Stromal cell of bone marrow (primary cell): ENCODE results near the gene SEL1L3.

Experiments
- DNase-seq: peaks from one replicate; pipeline ENCODE4 v3.0.0-alpha.2; 2012; ENCODE audit warnings: low read depth

Gene SEL1L3

DNA sequence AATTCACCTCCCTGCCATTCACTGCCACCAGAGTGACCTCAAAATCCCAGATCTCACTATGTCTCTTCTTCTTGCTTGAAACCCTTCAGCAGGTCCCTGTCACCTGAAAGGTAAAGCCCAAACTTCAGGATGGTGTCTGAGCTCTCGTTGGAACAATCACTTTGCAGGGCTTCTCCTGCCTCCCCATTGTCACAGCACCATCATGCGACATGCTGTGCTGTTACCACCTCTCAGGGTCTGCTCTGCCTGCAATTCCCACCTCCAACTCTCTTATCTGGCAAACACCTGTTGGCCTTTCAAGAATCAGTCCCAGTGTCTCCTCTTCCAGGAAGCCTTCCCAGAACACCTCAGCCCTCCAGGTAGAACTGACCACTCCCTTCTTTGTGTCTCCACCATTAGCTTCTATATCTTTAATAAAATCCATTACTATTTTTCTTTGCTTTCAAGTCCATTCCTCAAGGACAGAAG is 46.2 kb downstream of the SEL1L3 start:
- no peak for DNase-seq

DNA sequence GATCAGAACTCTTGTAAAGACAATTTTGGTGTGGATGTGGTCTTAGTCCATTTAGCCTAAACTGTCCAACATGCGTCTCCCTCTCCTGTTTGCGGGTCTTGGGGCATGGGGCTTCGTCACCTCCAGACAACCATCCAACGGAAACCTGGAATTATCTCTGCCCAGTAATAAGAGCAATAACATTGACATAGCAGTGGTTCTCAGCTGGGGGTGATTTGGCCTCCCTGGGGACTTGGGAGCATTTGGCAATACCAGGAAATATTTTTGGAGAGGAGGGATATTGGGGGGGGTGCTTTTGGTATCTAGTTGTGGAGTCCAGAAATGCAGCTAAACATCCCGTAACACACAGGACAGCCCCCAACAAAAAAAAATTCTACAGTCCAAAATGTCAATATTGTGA is 47.2 kb downstream of the SEL1L3 start:
- no peak for DNase-seq

DNA sequence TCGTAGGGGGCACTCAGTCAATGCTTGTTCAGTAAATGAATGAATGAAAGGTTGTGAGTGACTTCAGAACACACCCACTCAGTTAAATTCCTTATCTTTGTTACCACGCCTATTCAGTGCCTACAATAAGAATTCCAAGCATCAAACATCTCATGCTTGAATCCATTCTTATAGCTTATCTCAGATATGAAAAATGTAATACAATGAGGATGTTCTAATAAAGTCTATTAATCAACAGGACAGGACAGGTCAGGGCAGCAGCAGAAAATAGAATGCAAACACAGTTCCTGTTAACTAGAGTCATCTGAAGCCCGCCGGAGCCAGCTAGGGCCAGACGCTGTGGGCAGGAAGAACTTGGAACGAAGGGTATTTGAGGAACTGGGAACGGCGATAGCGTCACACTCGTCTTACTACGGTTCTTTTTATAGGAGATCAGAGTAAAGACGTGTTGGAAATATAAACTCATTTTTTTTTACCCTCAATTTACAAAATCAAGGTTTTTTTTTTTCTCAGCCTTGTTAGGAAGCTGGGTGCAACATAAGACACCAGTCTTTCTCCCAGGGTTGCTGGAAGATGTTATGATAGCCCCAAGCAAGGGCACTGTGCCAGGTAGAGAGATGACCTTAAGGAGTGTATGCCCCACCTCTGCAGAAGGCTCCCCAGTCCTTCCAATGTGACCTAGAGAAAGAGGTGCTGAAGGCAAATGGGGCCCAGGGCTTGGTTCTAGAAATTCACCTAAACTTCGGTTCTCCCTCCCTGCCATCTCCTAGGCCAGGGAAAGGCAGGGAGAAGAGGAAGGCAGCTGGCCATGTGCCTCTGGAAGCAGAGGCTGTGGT is 48.3 kb downstream of the SEL1L3 start:
- DNase-seq, result no peak

DNA sequence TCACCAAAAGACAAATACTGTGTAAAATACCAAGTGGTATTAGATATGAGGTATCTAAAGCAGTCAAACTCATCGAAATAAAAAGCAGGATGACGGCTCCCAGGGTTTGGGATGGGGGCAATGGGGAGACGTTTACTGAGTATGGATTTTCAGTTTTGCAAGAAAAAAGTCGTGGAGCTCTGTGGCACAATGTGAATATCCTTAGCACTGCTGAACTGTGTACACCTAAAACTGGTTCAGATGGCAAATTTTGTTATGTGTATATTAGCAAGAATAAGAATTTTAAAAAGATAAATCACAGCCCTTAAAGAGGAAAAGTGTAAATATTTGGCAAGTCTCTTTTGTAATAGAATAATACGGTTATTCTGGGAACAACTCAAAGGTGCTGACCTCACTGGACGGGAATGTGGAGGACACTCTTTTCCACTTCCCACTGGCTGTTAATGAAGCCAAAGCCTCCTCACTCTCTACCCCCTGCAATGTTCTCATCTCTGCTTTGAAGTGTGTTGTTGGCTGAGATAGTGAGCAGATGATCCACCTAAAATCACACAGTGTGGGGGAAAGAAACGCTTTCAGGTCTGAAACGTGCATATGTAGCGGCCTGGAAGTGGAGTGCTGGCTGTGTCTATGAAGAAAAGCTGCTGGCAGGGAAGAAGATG is 49.2 kb downstream of the SEL1L3 start:
- DNase-seq, result no peak

DNA sequence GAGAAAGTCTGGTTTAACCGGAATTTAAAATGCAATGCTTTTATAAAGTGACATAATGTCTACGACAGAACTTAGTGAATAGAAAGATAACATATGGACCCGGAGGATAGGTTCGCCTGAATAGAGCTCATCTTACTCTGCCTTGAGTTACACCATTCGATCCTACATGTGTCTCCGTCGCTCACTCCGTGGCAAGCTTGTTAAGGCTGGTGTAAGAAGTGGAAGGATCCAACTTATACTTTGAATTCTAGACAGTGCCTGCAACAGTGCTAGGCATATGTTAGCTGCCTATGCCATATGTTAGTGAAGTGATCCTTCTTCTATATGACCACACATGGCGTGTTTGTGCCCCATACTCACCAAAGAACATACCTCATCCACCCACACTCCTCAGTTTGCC is 50.9 kb downstream of the SEL1L3 start:
- no peak for DNase-seq

DNA sequence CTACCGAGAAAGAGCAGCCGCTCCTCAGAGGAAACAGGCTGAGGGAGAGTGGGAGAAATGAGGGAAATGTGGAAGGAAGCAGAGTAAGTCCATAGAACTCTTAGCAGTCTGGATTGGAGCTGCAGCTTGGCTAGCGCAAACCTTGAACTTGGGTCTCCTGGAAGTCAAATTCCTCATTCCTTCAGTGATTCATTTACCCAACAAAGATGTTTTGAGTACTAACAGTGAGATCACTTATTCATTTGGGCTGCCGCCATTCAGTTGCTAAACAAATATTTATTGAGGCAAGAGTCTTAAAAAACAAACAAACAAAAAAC is 51.5 kb downstream of the SEL1L3 start:
- DNase-seq, result no peak

DNA sequence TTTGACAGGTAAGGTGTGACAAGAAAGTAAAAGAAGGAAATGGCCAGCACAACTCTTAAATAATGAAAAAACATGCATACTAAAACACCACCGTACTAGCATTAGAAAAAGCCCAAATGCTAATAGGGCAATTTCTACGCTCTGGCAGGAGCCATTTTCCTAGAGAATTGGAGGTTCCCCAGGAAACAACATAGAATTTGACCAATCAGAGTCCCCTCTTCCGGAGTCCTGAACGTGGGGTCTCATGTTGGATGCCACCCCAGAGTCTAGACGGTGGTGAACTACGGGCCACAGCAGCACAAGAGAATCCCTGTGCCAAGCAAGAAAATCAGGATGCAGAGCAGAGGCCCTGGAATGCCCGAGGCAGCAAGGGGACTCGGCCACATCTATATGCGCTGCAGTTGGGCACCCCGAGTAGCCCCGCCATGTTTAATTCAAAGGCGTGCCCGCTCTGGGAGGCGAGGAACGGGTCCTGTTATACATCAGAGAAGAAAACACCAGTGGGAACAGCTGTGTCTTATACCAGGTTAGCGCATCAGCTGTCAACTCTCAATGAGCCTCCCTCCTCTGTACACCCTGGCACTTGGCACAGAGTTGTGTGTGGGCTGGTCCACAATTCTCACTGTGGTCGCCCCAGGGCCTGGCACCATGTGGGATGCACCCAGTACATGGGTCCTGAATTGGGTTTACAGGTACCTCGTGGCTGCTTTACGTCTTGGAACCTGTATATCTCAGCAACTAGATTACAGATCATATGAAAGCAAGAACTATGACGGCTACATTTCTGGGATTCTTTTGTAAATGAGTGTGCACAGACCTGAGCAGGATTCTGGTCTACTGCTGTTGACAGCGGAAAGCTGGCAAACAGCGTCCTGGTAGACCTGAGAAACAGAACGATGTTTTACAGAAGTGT is 52.1 kb downstream of the SEL1L3 start:
- no peak for DNase-seq

DNA sequence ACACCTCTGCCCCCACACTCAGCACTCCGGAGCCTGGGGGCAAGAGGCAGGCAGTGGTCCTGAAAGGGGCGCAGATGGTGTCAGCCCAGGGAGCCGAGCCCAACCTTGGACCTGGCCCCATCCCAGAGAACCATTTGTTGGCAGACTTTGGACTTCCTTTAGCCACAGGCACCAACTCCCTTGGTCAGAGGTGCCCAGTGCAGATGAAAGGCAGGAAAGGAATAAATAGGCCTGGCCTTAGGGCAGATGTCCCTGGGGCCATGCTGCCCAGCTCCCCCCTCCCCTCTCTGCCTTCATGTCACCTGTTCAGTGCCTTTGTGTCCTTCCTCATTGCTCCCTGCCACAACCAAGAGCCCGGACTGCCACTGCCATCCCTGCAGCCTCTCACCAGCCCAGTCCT is 52.8 kb downstream of the SEL1L3 start:
- DNase-seq, result no peak

DNA sequence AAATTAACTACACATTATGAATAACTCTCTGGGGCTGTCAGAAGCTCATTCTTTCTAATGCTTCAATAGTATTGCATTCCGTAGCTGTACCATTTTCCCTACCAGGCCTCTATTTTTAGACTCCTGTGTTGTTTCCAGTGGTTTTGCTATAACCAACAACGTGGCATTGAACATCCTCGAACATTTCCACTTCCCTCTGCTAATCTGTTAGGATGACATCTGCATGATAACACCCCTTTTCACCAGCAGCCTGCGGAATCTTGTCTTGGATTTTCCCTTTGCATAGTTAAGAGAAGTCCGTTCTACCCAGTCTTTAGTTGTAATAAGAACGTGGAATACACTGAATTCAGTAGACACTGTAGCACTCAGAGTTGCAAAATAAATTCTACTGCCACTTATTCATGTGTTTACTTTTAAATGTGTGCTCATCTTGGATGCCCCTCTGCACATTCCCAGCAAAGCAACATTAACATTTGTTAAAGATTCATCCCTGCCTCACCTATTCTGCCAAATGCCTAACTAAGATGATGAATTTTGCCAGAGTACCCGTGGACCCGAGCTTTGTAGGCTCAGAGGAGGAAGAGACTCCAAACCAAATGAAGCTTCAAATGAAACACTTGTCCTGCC is 55.6 kb downstream of the SEL1L3 start:
- DNase-seq, result no peak

DNA sequence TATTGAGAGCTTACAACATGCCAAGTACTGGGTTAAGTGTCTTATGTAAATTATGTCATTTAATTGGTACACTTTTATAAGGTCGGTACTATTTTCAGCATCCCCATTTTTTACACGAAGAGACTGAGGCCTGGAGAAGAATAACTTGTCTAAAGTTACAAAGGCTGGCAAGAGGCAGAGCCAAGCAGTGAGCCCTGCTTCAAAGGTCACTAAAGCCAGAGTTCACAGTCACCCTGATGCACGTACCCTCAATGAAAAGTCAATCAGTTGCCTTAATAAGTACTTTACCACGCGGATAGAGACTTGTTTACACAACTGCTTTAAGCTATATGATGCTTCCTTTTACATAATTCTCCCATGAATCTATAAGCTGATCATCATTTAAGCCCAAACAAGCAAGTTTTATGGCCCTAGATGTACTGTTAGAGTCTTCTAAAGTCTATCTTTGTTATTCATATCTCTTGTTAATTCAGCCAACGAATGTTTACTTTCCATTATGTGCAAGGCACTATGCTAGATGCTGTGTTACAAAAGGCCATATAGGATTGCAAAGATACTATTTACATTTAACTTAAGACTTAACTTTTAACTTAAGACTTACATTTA is 57.4 kb downstream of the SEL1L3 start:
- DNase-seq, result no peak

DNA sequence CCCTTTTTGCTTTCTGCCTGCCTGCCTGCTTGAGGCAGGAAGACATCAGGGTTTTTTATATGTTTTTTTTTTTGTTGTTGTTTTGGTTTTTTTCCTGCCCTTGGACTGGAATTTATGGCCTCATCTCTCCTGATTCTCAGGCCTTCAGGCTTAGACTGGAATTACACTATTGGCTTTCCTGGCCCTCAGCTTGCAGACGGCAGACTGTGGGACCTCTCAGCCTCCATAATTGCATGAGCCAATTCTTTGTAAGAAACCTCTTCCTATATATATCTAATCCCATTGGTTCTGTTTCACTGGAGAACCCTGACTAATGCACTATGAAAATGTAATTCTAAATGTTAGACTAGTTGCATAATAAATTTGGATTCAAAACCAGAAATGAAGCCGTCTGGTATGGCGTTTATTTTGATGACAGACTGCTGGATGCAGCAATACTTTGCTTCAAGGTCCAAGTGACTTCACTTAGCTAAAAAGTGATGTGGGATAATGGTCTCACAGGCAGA is 59.0 kb downstream of the SEL1L3 start:
- no peak for DNase-seq

DNA sequence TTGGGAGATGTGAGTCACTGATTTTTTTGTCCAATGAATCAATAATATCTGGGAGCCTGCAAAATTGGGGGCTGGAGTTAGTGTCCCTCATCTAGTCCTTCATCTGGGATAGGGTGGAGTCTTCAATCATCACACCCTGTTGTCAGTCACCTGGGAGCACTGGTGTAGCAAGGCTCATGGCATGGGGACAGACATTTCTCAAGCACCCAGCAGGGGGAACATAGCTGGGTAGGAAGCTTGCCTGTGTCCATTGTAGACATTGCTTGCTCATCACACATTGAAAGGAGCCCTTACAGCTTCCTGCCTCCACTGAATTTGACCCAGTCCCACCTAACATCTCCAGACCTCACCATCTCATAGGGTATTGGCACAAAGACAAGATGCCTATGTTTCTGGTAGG is 61.2 kb downstream of the SEL1L3 start:
- DNase-seq, result no peak

DNA sequence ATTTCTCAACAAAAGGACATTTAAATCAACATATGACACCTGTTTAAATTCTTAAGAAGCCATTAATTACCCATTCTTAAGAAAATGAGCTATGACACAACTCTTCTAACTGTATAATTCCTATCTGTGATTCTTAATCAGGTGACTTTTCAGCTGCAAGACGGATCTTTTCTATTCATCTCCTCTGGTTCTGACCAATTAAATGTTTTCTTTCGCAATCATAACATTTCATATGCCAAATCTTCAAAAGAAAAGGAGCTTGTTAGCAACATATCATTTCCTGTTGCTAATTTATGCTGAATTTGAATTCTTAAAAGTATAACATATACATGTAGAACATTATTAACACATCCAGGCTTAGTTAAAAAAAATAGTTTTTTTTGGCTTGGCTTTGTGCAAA is 62.5 kb downstream of the SEL1L3 start:
- no peak for DNase-seq

DNA sequence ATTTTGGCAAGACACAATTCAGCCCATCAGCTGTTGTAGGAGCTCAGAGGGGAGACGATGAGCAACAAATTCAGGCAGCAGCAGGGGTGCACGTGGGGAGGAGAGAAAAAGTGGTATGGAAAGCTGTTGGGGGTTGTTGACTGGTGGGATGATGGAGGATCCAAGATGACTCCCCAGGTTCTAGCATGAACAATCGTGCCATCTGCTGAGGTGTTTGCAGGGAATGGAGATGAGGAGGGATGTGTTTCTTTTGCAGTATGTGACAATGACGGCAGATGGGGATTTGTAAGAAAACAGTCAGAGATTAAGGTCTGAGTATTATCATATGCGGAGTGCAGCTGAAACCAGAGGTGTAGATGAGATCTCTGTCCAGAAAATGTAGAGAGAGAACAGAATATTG is 63.3 kb downstream of the SEL1L3 start:
- DNase-seq, result no peak

DNA sequence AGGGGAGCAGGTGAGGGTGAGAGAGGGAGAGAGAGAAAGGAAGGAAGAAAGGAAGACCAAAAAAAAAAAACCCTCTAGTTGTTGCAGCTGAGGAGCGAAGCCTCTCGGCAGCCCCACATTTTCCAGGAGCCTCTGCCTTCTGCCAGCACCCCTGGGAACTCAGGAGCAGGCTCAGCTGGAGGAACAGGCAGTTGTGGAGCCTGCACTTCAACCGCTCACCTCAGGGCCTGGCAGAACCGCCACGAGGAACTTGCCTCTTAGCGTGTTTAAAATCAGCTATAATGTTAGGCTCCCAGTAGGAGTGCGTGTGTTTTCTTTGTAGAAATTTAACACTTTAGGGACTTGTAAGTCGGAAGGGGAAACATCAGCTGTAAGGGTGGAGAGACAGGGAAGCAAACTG is 65.7 kb downstream of the SEL1L3 start:
- no peak for DNase-seq

DNA sequence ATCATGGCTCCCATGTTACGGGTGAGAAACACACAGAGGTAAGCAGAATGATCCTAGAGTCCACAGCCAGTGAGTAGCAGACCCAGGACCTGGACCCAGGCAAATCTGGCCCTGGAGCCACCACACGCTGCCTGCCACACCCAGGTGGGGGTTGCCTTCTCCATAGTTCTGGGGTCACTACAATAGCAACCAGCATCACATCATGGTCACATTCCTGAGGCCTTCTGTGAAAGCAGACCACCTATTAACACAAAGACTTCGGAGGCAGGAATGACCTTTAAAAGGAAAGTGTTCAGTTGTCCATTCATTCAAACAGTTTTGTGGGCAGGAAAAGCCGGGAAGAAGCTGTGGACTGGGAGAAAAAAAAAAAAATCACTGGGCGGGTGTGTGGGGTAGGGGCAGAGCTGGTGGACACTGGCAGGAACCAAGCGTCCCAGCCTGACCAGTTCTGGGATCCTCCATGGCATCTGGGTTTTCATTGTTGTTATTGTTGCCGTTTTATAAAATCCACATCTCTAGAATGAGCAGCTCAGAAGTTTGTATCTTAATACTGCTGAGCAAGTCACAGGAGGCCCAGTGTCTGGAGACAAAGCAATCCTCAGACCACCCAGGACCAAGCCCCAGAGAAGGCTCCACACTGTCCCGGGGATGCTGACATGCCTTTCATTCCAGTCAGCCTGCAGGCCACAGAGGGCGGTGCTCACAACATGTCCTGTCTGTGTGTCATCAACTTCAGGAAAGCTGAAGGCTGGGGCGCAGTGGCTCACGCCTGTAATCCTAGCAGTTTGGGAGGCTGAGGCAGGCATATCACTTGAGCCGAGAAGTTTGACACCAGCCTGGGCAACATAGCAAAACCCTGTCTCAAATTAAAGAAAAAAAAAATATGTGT is 67.0 kb downstream of the SEL1L3 start:
- DNase-seq, result no peak

DNA sequence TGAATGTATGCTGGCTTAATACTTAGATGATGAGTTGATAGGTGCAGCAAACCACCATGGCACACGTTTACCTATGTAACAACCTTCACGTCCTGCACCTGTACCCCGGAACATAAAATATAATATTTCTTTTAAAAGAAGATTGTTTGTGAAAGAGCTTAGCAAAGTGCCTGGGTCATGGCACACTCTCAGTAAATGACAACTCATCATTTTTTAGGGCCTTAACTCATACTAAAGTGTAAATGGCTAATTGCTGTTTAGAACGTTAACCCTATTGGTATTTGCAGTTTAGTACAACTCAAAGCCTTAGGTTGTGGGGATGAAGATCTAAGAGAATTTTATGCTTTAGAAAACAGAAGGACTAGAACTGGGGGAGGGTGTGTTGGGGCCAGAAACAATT is 67.7 kb downstream of the SEL1L3 start:
- no peak for DNase-seq

DNA sequence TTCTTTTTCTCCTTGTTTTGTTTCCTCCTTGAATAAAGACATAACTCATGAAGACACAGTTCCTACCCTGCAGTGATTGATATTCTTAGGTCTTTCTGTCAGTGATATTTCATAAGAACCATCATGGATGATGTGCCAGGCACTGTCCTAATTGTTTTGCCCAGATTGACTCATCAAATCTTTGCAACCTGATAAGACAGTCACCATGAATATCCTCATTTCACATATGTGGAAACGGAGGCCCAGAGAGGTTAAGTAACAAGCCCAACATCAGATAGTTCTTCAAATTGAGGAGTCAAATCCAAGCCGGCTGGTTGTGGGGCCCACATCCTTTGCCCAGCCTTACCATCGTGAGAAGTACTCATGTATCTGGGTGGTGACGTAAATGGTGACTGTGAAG is 69.9 kb downstream of the SEL1L3 start:
- no peak for DNase-seq

DNA sequence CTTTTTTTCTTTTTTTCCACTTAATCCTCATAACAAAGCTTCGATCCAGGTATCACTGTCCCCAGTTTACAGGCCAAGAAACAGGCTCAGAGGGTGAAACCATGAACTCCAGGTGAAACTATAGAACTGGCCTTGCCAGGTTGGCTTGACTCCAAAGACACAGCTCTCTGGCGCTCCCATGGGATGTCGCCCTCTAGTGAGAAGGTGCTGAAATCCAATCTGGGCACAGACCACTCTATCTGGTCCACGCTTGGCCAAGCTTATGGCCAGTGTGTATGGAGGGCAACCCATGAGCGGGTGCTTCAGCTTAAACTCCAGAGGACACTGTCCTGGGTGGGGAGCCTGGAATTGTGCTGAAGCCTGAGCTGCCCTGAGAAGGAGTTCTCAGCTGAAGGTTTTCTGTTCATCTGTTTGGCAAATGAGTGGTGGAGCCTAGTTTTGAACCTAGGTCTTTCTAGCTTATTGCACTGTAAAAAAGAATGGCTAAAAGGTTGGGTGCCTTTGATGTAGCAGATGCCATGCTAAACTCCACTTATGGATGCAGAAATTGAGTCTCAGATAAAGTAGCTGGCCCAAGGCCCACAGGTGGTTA is 70.5 kb downstream of the SEL1L3 start:
- DNase-seq, result no peak

DNA sequence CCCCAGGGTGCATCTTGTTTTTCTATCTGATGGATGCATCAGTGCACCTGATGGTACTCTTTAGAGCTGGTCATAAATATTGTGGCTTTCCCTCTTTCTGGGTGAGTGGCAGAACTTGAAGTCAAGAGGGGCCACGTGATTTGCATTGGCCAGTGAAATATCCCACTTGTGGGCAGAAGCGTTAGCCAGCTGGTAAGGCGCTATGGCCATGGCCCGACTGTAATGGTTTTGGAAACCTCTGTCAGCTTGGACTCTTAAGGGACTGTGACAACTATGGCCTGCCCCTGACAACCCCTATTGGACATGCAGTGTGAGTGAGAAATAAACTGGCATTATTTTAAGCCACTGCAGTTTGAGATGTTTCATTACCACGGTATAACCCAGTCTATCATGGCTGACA is 72.8 kb downstream of the SEL1L3 start:
- no peak for DNase-seq
